GM19351 (cell line): ENCODE measurements around the gene EXOC2.

ENCODE experiments used
- ATAC-seq: cut with Tn5 transposase; IDR thresholded peaks from one replicate; pipeline ENCODE4 v1.9.1; 2021; ENCODE audit warnings: mild to moderate bottlenecking, moderate library complexity; ENCODE audit not compliant: unreplicated experiment

EXOC2 gene

GRCh38 chr6:692858-693722, at the start of gene EXOC2:
TSS of gene EXOC2 (minus strand) at chr6:693139. CDS start at chr6:637818, 55,321 bp downstream.
- ATAC-seq = peak; percentile 81

GRCh38 chr6:741410-742339, 48.7 kb upstream of the EXOC2 start:
- no peak for ATAC-seq

GRCh38 chr6:736657-737446, 43.9 kb upstream of the EXOC2 start:
- ATAC-seq = no peak

- ATAC-seq = no peak
Measured at GRCh38 chr6:733431-734219, 40.7 kb upstream of the EXOC2 start.

- no peak for ATAC-seq
Measured at GRCh38 chr6:731924-732323, 39.0 kb upstream of the EXOC2 start.

- ATAC-seq = no peak
Measured at GRCh38 chr6:729606-730320, 36.8 kb upstream of the EXOC2 start.

GRCh38 chr6:727856-728255, 34.9 kb upstream of the EXOC2 start:
- ATAC-seq = no peak

GRCh38 chr6:723540-723939, 30.6 kb upstream of the EXOC2 start:
- ATAC-seq = no peak

- no peak for ATAC-seq
Measured at GRCh38 chr6:722608-723007, 29.7 kb upstream of the EXOC2 start.

GRCh38 chr6:722077-722524, 29.2 kb upstream of the EXOC2 start:
- no peak for ATAC-seq

- no peak for ATAC-seq
Measured at GRCh38 chr6:718345-718744, 25.4 kb upstream of the EXOC2 start.

- no peak for ATAC-seq
Measured at GRCh38 chr6:717135-717534, 24.2 kb upstream of the EXOC2 start.

- no peak for ATAC-seq
Measured at GRCh38 chr6:715709-716491, 23.0 kb upstream of the EXOC2 start.

- no peak for ATAC-seq
Measured at GRCh38 chr6:714100-714499, 21.2 kb upstream of the EXOC2 start.

- ATAC-seq = no peak
Measured at GRCh38 chr6:713351-713750, 20.4 kb upstream of the EXOC2 start.

GRCh38 chr6:712805-713204, 19.9 kb upstream of the EXOC2 start:
- no peak for ATAC-seq

- no peak for ATAC-seq
Measured at GRCh38 chr6:711925-712324, 19.0 kb upstream of the EXOC2 start.
